VCaP (cell line): ENCODE data around the gene POMT1.
"Not testable (repeated sequence)": the region's sequence is repeated elsewhere in the genome, so short reads cannot be mapped to it uniquely, and the experiment has no call there.

Experiments used
- H3K27ac ChIP-seq: fragments of 450-650 bp; 2 replicates; pipeline ENCODE4 v1.5.1; 2017
- CTCF ChIP-seq: fragments of 450-650 bp; conservative IDR thresholded peaks from 2 replicates; pipeline ENCODE4 v1.5.1; 2017; ENCODE audit warnings: mild to moderate bottlenecking, moderate library complexity

Gene POMT1

GRCh38 chr9:131502781-131503625 is at the start of gene POMT1:
Gene POMT1 (plus strand): TSS chr9:131502918. CDS start chr9:131504219, 1,301 bp downstream.
- TF ChIP-seq CTCF: no peak

GRCh38 chr9:131454028-131454427 is 48.7 kb upstream of the POMT1 start:
- no peak overlapping the region for H3K27ac ChIP-seq
- TF ChIP-seq CTCF: no peak

More at GRCh38 chr9:131502781-131503625, at the start of gene POMT1:
- peak within 1 kb of the TSS; percentile 89 for H3K27ac ChIP-seq

- H3K27ac ChIP-seq: not testable (repeated sequence)
Measured at GRCh38 chr9:131455655-131456054, 47.1 kb upstream of the POMT1 start.

GRCh38 chr9:131457746-131458145 is 45.0 kb upstream of the POMT1 start:
- TF ChIP-seq CTCF: no peak
- no peak overlapping the region for H3K27ac ChIP-seq

- no peak overlapping the region for H3K27ac ChIP-seq
- no peak for TF ChIP-seq CTCF
Measured at GRCh38 chr9:131459056-131459455, 43.7 kb upstream of the POMT1 start.

GRCh38 chr9:131461166-131461565 is 41.6 kb upstream of the POMT1 start:
- no peak overlapping the region for H3K27ac ChIP-seq
- TF ChIP-seq CTCF: no peak

- no peak for TF ChIP-seq CTCF
- H3K27ac ChIP-seq: peak overlapping the region; percentile 24; the same call in 1 of the 2 replicates
Measured at GRCh38 chr9:131464354-131465000, 38.2 kb upstream of the POMT1 start.

GRCh38 chr9:131465401-131465800 is 37.3 kb upstream of the POMT1 start:
- peak overlapping the region; percentile 64; the same call in 1 of the 2 replicates for H3K27ac ChIP-seq
- TF ChIP-seq CTCF: no peak
